ENCODE measurements around the gene HMGB1. TPM values are rescaled to one million over a fixed set of nuclear protein-coding genes. Genes with fewer than 3 reads are reported as not detected.

Gene HMGB1
- total and polyA plus RNA-seq, 2 experiments from 2014 or later, result 727 to 2,970 TPM

GRCh38 chr13:30464496-30465342 lies 1.0 kb downstream of the HMGB1 start (continued):
- TF ChIP-seq REST (IDR thresholded peaks at IDR 0.05; ENCODE audit: unreplicated experiment), result no peak

GRCh38 chr13:30463787-30464495 lies 1.8 kb downstream of the HMGB1 start:
- peaks cover 16% of the 10 kb centered on the region for H3K27me3 Mint-ChIP-seq (ENCODE audit: insufficient read depth, low read depth, poor library complexity)
- Histone ChIP-seq H3K4me3 (peak overlapping the region; percentile 68), H3K4me2 (peak overlapping the region; percentile 76), H3K27me3 (ENCODE audit: insufficient read depth) (no peaks in the 10 kb centered on the region), H3K79me2 (replicated peaks; ENCODE audit: insufficient read depth) (peaks cover 32% of the 10 kb centered on the region), H2AFZ (no peak overlapping the region), H3F3A (replicated peaks; ENCODE audit: low read depth) (peaks cover 19% of the 10 kb centered on the region; the same call in 1 of the 2 replicates), H4K20me1 (replicated peaks; ENCODE audit: insufficient read depth) (peaks cover 17% of the 10 kb centered on the region; the same call in 1 of the 2 replicates), H3K27ac (ENCODE audit: low read depth) (peak overlapping the region; percentile 61), H3K9me2 (ENCODE audit: insufficient read depth) (no peaks in the 10 kb centered on the region), H3K4me1 (ENCODE audit: insufficient read depth) (peaks cover 10% of the 10 kb centered on the region; the same call in 1 of the 2 replicates), H3K36me3 (ENCODE audit: insufficient read depth) (peaks cover 23% of the 10 kb centered on the region)
- peaks cover 54% of the 10 kb centered on the region for H3K36me3 Mint-ChIP-seq (ENCODE audit: low read depth)
- DNase-seq (ENCODE audit: low spot score), result no peak
- H3K27ac Mint-ChIP-seq, result peak overlapping the region; percentile 96
- no peak for ATAC-seq
- peak overlapping the region; percentile 96 for H3K4me3 Mint-ChIP-seq
- H3K9me3 Mint-ChIP-seq, result peaks cover 13% of the 10 kb centered on the region
- H3K4me1 Mint-ChIP-seq, result peaks cover 15% of the 10 kb centered on the region; the same call in 2 of the 3 replicates
- TF ChIP-seq POLR2AphosphoS5 (IDR thresholded peaks at IDR 0.05; ENCODE audit: low read depth), result no peak
- no peak for TF ChIP-seq JUNB (IDR thresholded peaks at IDR 0.05; ENCODE audit: unreplicated experiment)
- no peak for TF ChIP-seq ZNF114 (CRISPR knock-in tag; IDR thresholded peaks at IDR 0.05)
- TF ChIP-seq ZNF462 (CRISPR knock-in tag; IDR thresholded peaks at IDR 0.05), result no peak
- TF ChIP-seq STAT1 (IDR thresholded peaks at IDR 0.05; ENCODE audit: unreplicated experiment), result no peak
- no peak for TF ChIP-seq CTCF (conservative IDR thresholded peaks at IDR 0.05; ENCODE audit: low read depth in 2 of 2)
